ENCODE data around the gene NUAK1.
"Not testable (repeated sequence)": the region's sequence is repeated elsewhere in the genome, so short reads cannot be mapped to it uniquely, and the experiment has no call there.

The NUAK1 gene

DNA sequence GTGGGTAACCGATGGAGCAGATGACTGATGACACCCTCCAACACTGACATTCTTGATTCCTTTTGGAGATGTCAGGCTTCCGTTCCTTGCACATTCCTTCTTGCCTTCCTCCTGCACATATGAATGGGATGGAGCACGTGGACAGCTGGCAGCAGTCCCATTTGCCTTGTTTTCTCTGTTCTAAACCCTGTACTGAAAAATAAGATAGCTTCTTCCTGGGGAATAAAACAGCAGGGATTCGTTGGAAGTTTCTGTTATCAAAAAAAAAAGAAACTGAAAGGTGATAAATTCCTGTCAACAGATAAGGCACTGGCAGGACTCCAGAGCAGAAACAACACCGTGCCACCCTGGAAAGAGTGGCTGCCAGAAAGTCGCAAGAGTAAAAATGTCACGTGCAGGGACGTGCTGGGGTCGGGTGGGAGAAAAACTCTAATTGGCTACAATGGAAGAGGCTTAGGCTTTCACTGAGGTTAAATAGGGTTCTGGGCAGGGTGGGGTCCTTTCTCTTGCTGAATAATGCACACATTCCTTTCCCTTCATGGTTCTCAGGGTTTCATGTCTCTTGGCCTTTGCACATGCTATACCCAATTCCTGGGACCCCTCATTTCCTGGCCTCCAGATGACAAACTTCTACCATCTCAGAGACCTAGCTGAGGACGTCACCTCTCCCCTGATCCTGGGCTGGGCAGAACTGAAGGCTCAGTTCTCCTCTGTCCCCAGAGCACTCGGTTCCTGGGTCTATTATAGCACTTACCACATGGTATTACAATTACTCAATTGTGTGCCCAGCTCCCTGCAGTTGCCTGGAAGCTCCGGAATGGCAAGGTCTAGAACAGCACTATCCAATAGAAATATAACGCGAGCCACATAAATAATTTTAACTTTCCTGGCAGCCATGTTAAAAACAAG is 7.0 kb upstream of the NUAK1 start:
- DNase-seq, result no peak

DNA sequence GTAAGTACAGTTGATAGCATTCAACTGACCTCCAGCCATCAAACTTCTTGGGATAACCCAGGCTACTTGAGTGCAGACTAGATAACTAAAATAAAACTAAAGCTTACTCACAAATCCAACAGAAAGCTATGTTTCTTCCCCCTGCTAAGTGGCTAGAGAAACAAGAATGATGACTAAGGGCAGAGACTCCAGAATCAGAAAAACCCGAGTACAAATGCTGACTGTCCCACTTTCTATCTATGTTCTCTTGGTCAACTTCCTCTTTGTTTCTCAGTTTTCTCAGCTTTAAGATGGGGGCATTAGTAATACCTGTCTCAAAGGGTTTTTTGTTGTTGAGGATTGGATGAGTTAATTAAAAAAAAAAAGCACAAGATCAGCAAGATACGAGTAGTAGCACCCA is 6.1 kb upstream of the NUAK1 start:
- no peak for DNase-seq

DNA sequence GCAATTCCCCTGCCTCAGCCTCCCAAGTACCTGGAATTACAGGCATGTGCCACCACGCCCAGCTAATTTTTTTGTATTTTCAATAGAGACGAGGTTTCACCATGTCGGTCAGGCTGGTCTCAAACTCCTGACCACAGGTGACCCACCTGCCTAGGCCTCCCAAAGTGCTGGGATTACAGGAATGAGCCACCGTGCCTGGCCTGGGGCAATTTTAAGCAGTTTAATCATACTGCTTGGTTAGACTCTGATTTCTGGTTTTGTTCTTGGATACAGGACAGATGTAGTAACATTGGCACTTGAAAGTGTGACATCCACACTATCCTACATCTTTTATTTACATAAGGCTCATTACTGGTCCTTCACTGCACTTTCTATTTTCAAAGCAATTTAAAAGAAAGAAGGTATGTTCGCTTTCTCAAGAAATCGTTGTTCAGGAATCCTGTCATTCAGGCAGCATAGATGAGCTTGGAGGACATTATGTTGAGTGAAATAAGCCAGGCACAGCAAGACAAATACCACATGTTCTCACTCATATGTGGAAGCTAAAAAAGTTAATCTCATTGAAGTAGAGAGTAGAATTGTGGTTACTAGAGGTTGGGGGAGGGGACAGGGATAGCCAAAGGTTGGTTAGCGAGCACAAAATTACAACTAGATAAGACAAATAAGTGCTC is 4.0 kb upstream of the NUAK1 start:
- no peak for DNase-seq

DNA sequence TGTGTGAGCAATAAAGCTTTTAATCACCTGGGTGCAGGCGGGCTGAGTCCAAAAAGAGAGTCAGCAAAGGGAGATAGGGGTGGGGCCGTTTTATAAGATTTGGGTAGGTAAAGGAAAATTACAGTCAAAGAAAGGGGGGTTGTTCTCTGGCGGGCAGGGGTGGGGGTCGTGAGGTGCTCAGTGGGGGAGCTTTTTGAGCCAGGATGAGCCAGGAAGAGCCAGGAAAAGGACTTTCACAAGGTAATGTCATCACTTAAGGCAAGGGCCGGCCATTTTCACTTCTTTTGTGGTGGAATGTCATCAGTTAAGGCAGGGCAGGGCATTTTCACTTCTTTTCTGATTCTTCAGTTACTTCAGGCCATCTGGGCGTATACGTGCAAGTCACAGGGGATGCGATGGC is 3.2 kb upstream of the NUAK1 start:
- not testable (repeated sequence) for DNase-seq

DNA sequence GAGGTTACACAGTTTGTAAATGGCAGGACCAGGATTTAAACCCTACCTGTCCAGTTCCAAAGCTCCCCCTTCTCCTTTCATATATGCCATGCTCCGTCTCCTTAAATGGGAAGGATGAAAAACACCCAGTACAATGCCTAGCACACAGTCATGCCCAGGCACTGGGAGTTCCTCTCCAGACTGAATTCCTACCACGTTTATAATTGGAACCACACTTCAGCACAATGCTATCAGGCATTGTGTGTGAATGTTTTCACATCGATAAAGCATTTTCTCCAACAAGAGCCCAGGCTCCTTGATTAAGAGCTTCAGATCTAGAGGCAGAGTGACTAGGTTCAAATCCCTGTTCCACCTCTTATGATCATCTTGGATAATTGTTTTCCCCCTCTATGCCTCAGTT is 2.7 kb upstream of the NUAK1 start:
- no peak for DNase-seq

DNA sequence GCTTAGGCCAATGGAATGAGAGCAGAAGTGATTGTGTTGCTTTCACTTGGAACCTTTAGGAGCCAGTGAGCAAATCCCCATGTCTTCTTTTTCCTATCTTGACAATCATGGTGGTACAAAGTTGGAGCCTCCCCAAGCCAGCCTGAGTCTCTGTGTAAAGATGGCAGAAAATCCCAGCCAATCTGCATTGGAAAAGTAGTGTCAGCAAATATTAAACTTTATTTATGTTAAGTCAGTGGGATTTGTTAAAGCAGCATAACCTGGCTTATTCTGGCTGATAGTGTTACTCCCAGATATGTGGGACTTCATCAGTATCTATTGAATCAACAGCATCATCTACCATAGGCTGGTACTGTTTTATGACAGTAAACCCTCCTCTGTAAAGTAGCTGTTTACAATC is 2.2 kb upstream of the NUAK1 start:
- DNase-seq, result no peak

DNA sequence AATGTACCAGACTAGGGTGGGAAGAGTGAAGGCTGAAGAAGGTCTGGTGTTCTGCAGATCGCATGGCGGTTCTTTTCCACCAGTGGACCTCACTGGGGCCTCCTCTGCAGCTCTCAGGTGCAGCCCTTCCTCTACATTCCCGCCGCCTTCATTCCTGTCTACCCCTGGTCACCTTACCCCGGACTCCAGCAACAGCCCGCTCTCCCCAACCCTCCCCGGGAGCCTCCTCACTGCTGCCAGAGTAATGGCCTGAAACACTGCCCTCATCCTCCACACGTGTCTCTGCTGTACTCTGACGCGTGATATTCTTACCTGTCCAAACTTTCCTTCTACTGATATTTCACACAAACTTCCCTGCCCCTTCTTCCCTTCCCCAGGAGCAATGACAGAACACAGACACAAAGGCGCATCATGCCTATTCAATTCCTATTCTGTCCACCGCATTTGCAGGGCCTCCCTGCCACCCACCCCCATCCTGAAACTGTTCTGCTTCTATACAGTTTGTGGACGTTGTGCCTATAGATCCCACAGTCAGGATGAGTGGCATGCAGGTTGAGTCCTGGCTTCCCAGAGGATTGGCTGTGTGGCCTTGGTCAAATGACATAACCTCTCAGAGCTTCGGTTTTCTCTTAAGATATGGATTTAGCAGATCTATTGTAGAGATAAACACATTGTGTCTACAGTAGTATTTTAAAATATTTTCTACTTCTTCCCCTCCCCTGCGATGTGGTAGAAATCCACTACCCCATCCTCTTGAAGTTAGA is 1.7 kb upstream of the NUAK1 start:
- DNase-seq, result no peak

DNA sequence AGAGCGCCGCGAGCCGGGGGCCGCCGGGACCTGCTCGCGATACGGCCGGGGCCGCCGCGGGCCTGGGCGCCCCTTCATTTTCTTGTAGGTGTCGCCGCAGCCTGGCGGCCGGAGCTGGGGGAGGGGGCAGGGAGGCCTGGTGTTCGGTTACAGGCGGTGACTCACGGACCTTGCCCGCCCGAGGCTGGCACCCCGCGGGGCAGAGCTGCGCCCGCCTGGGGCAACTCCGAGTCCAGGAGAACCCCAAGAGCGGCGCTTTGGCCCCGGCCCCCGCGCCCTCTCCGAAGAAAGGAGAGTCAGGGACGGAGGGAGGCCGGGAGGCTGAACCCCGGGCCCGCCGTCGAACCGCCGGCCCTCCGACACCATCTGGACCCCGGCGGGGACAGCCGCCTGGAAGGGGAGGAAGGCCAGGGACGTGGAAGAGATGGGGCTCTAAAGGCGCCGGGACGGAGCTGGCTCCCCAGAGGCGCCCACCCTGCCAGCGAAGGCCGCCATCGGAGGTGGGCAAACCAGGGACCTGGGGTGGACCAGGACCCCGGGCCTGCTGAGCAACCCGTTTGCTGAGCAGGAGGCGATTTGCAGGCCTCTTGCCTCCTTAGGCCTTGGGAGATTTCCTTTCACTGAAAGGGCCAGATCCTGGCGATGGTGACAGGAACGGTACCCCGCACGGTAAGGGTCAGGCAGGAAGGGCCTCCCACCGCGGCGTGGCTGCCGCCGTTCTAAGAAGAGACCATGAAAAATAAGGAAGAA is 843 bp upstream of the NUAK1 start:
- peak; percentile 33 for DNase-seq

DNA sequence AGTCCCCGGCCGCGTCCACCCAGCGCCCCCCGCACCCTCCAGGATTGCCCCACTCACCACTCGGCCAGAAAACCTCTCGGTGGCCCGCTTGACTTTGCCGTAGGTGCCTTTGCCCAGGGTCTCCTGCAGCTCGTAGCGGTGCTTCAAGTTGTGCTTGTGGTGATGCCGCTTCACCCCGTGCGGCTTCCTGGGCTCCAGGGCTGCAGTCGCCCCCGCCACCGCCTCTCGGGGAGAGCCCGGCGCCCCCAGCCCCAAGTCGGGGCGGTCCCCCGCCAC is 459 bp downstream of the NUAK1 start:
- DNase-seq, result no peak

DNA sequence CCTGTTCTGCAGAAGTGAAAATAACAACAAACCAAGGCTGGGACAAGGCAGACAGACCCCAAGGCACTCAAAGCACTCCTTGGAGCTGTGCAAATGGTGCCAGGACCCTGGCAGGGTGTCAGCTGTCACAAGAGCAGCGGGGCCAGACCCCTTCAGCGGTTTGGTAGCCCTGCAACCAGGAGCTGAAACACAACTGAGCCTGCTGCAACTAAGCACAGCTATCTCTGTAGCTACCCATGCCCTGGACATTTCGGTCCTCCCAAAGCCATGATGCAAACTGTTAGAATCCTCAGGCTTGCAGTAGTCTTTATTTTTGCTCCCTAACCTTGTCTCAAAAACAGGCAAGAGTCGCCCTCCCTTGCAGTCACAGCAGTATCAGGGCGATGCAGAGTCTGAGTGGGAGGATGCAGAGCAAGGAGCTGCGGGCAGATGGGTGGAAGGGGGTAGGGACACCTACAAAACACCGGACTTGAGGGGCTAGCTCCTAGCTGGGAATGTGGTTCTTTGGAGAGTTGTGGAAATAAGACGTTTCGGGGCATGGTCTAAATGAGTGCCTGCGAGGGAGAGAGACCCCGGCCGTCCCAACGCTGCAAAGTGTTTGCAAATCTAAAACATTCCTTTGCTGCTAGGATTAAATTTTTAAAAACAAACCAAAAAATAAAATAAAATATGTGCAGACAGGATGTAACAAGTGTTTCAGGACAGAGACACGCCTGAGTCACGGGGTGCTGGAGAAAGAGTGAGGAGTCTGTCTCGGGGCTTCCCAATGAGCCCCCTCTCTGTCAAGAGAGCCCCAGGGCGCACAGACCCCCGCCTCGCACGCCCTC is 1.0 kb downstream of the NUAK1 start:
- no peak for DNase-seq

DNA sequence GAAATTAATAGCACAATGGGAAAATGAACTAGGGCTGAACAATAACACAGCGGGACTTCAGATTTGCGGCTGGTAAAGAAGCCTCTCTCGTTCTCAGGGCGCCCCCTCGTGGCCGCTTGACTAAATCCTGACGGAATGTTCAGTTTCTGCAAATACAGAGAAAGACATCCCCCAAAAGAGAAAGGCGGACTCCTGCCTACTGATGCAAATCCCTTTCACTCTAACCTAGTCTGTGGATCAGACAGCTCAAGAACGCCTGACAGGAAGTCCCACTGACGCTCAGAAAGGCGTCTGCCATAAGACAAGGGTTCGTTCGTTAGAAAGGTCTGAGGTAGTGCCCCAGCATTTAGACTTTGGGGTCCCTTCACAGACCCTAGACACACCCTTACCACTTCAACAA is 2.5 kb downstream of the NUAK1 start:
- DNase-seq, result peak; percentile 85

DNA sequence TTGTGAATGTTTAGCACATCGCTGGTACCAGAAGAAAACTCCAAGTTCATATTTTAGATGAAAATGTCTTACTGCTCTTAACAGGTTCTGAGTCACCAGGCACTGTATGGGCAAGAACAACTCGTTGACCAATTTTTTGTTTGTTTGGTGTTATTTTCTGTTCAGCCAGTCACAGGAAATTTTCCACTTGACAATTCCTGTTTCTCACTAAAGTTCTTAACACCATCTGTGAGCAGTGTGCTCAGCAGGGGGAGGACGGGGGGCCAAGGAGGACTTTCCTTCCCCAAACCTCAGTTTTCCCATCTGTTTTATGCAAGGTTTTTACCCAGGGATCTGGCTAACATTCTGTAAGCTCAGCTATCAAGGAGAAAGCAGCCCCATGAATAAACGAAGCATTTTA is 3.0 kb downstream of the NUAK1 start:
- DNase-seq, result no peak

DNA sequence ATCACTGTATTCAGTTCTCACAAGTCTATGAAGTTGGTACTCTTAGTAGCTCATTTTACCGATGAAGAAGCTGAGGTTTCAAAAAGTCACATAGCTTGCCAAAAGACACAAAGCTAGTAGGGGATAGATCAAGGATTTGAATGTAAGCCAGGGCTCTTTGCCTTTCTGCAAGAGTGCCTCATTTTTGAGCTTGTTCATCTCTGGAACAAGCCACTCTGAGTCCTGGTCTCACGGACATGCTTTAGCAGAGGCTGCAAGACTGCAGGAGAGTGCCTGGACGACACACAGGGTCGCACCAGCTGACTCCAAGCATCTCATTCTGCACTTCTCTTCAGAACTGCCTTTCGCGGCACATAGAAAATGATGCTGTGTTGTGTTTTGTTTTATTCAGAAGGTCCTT is 3.7 kb downstream of the NUAK1 start:
- no peak for DNase-seq

DNA sequence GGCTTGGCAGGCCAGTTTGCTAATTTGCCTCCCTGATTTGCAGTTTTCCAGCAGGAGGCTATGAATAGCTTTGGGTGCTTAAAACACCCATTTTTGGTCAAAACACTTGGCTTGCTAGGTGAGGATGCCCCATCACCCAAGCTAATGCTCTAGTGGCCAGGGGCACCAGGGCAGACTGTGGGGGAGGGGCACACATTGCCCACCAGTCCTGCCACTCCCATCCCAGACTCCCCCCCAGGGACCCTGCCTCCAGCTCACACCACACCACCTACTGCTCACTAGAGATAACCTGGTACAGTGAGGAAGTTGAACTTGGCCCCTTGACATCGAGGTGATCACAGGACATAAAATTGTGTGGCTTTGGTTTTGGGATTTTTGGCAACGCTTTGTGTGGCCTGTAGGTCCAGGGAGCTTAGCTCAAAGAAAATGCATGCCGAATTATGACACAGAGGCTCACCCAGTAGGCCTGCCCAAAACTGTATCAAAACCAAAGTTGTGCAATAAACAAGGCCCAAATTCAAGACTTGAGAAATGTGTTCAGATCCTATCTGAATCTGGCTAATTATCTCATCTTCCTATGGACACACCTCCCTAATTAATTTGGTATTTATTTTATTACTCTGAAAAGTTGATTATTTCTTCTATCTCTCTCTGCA is 4.3 kb downstream of the NUAK1 start:
- no peak for DNase-seq

DNA sequence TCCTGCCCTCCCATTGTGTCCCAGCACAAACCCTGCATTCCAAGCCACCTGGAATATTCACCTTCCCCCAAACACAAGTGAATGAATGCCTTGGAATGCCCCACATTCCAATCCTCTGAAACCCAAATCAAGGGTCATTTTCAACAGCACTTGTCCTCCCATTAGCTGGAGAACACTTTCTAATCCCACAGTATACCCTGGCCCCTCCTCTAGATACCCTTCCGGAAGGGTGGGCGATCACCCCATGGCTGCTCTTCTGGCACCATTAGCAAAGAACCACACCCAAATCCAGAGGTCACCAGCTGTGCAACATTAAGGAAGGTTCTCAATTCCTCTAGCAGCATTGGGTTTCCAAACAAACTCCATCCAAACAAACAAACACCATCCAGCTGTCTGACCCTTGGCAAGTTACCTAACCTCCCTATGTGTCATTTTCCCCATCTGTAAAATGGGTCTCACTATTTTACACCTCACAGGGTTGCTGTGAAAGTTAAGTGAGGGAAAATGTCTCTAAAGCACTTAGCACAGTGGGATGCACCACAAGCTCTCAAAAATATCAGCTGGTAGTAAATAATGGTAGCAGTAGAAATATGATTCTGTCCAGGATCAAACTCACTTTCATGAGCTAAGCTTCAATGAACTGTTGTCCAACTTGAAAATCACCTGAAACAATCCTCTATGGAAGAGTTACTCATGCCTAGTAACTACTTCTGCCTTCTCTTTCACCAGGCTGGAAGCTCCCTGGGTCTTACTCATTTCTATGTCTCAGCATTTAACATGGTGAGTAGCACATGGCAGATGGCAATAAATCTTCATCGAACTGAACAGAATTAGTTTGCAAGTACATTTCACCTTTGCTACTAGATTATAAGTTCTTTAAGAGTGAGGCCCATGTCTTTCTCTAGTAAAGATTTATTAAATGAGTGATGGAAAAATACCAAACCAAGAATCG is 5.3 kb downstream of the NUAK1 start:
- DNase-seq, result no peak

DNA sequence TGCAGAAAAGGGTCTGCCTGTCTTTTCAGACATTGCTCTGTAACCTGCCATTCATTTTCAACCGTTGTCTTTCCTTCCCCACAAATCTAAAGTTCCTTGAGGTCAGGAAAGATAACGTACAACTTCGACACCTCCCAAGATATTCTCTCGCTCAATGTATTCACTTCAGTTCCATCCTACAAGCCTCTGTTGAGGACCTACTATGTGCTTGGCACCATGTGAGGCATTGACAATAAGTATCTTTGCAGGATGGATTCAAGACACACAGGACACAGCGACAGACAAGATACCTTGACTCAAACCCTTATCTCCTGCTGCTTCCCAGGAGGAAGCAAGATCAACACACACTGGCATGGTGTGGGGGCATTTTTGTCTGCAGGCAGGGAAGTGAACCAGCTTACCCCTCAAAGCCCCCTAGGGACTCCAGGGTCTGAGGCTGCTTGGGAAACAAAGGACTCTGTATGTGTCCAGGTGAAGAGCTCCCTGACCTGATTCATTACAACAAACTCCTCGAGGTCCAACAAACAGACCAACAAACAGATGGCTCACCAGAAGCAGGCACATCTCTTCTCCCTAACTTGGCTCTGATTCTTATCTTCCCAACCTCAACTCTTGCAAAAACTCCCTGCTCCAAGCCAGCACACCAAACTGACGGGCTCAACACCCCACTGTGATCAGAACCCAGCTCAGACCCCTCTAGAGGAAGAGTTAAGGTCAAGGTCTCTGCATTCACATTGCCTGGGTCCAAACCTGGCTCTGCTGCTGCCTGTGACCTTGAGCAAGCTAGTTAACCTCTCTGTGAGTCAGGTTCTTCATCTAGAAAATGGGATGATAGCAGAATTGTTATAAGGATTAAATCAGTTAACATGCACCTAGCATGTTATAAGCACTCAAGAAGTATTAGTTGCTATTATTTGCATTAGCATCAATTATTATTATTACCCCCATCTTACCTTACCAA is 6.3 kb downstream of the NUAK1 start:
- no peak for DNase-seq

DNA sequence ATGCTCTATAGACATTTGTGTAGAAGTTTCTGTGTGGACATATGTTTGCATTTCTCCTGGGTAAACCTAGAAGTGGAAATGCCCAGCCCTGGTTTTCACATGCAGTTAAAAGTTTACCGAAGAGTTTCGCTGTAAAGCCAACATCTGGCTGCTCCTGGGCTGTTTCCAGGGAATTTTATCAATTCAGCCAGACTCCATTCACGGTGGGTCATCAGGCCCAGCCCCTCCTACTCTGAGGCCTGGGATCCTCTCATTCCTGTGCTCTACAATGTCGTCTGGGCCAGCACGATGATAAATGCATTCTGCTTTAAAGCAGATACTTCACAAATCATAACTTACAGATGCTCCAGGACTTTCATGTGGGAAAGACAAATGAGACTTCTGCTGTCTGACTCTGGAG is 7.1 kb downstream of the NUAK1 start:
- no peak for DNase-seq

DNA sequence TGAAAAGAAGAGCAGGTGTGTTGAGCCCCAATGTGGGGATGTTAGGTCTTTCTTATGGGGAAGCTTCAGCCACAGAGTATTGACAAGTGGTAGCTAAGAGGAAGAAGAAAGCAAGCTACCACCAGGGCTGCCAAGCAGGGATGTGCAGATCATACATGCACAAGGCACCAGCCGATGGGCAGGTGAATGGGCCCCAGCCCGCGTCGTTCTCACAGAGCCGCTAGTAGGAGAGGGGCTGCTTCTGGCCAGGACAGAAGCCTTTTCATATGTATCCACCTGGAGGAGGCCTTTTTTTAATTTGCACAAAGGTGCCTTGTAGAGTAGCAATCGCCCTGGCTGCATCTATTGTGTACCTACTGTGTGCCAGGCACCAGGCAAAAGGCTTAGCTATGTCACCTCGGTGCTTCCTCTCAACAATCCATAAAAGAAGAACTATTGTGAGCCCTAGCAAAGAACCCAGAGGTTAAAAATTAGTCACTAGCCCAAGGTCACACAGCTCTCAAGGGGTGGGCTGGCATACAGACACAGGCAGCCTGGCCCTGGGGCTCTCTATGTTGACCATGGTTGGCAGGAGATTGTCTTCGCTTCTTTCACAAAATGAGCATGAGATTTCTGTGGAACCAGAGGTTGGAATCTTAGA is 8.2 kb downstream of the NUAK1 start:
- no peak for DNase-seq
